ENCODE data around the gene PIEZO2.

The PIEZO2 gene

DNA sequence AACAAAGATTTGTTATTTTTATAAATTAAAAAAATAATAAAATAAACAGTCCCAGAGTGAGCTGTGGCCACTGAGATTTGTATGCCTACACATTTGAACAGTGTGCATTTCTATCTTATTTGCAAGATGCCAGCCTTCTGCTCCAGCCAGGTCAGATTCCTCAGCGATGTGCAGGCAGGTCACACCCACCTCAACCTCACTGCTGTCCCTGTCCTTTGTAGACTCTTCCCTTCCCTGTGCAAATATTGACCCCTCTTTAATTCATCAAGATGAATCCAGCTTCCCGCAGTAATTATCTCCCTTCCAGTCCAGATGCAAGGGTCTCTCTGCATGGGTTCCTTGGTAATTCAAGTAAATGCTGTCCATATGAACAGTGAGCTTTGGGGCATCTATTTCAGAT, 256.2 kb downstream of the PIEZO2 start:
- Histone ChIP-seq H3K36me3 (ENCODE audit: control insufficient read depth, insufficient read depth, low read length) (no peaks in the 10 kb centered on the region), H3K4me1 (ENCODE audit: control insufficient read depth, insufficient read depth, low read length) (no peaks in the 10 kb centered on the region), H3K27me3 (ENCODE audit: control insufficient read depth, insufficient read depth, low read length) (no peaks in the 10 kb centered on the region), H3K4me3 (ENCODE audit: low read length) (no peak overlapping the region), H3K27ac (ENCODE audit: low read length) (no peak overlapping the region), H3K9me3 (ENCODE audit: control insufficient read depth, insufficient read depth, low read length) (no peaks in the 10 kb centered on the region)
- WGBS (ENCODE audit: insufficient coverage, insufficient read length), result no CpG with 5 or more reads among the region's 2 CpGs
- no peak for DNase-seq (ENCODE audit: low read depth, low spot score)

DNA sequence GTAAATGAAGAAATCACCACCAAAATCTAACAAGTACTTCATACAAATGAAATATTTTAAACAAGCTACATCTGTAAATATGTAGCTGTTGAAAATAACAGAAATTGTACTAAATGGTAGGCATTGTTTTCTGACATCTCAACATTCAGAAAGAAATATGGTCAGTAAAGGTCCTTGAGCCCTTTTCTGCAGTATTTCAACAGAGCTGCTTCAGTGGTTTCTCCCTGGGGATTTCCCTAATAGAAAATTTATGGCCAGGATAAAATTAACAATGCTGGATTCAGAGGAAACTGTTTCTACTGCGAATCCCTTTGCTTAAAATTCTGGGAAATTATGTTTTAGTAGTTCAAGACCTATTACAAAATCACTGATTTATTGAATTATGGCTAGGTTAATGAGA, 256.6 kb downstream of the PIEZO2 start:
- no peaks in the 10 kb centered on the region for H3K9me3 ChIP-seq (ENCODE audit: control insufficient read depth, insufficient read depth, low read length)
- no peak overlapping the region for H3K27ac ChIP-seq (ENCODE audit: low read length)
- H3K27me3 ChIP-seq (ENCODE audit: control insufficient read depth, insufficient read depth, low read length), result no peaks in the 10 kb centered on the region
- DNase-seq (ENCODE audit: low read depth, low spot score), result no peak
- no peaks in the 10 kb centered on the region for H3K36me3 ChIP-seq (ENCODE audit: control insufficient read depth, insufficient read depth, low read length)
- no peaks in the 10 kb centered on the region for H3K4me1 ChIP-seq (ENCODE audit: control insufficient read depth, insufficient read depth, low read length)
- H3K4me3 ChIP-seq (ENCODE audit: low read length), result no peak overlapping the region
- no CpG with 5 or more reads among the region's 1 CpG for WGBS (ENCODE audit: insufficient coverage, insufficient read length)

GRCh38 chr18:10890022-10890421, 259.3 kb downstream of the PIEZO2 start:
- Histone ChIP-seq H3K9me3 (ENCODE audit: control insufficient read depth, insufficient read depth, low read length) (no peaks in the 10 kb centered on the region), H3K27me3 (ENCODE audit: control insufficient read depth, insufficient read depth, low read length) (no peaks in the 10 kb centered on the region), H3K27ac (ENCODE audit: low read length) (no peak overlapping the region), H3K4me1 (ENCODE audit: control insufficient read depth, insufficient read depth, low read length) (no peaks in the 10 kb centered on the region), H3K4me3 (ENCODE audit: low read length) (no peak overlapping the region), H3K36me3 (ENCODE audit: control insufficient read depth, insufficient read depth, low read length) (no peaks in the 10 kb centered on the region)
- DNase-seq (ENCODE audit: low read depth, low spot score), result no peak
- no CpG with 5 or more reads among the region's 1 CpG for WGBS (ENCODE audit: insufficient coverage, insufficient read length)

DNA sequence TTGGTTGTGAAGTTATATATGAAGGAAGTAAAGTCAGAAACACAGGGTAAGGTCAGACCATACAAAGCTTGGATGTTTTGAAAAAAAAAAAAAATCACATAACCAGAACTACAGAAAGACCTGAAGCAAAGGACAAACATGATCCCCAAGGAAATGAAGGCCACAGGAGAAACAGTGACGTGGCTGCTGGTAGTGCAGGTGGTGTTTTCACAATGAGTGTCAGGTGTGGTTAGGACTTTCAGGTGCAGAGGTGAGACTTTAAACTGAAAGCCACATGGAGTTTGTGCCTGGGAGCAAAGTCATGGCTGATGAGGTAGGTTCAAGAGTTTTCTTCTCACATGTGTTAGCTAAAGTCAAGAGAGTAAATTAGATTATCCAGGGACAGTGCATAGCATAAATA, 270.7 kb downstream of the PIEZO2 start:
- H3K27ac ChIP-seq (ENCODE audit: low read length), result no peak overlapping the region
- DNase-seq (ENCODE audit: low read depth, low spot score), result no peak
- H3K9me3 ChIP-seq (ENCODE audit: control insufficient read depth, insufficient read depth, low read length), result no peaks in the 10 kb centered on the region
- no CpG with 5 or more reads among the region's 1 CpG for WGBS (ENCODE audit: insufficient coverage, insufficient read length)
- no peaks in the 10 kb centered on the region for H3K4me1 ChIP-seq (ENCODE audit: control insufficient read depth, insufficient read depth, low read length)
- no peaks in the 10 kb centered on the region for H3K27me3 ChIP-seq (ENCODE audit: control insufficient read depth, insufficient read depth, low read length)
- H3K4me3 ChIP-seq (ENCODE audit: low read length), result no peak overlapping the region
- no peaks in the 10 kb centered on the region for H3K36me3 ChIP-seq (ENCODE audit: control insufficient read depth, insufficient read depth, low read length)

DNA sequence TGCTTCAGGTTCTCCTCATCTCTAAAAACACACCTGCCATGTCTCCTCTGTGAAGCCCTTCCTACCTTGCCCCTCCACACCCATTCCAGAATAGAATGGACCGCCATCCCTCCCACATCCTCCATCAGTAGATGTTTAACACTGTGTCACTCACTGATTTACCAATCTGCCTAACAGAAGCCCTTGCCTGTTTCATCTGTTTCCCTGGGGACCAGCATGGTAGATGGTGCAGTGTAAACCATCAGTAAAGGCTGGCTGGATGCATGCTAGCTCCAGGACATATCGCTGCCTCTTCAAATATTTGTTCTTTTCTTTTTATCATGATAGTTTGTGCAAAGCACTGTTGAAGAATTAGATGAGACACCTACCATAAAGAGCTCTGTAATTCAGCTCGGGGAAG, 271.4 kb downstream of the PIEZO2 start:
- Histone ChIP-seq H3K4me3 (ENCODE audit: low read length) (no peak overlapping the region), H3K9me3 (ENCODE audit: control insufficient read depth, insufficient read depth, low read length) (no peaks in the 10 kb centered on the region)
- no CpG with 5 or more reads among the region's 3 CpGs for WGBS (ENCODE audit: insufficient coverage, insufficient read length)

GRCh38 chr18:10875811-10876210, 273.6 kb downstream of the PIEZO2 start:
- H3K27me3 ChIP-seq (ENCODE audit: control insufficient read depth, insufficient read depth, low read length), result no peaks in the 10 kb centered on the region
- no peak overlapping the region for H3K4me3 ChIP-seq (ENCODE audit: low read length)
- H3K4me1 ChIP-seq (ENCODE audit: control insufficient read depth, insufficient read depth, low read length), result no peaks in the 10 kb centered on the region
- H3K9me3 ChIP-seq (ENCODE audit: control insufficient read depth, insufficient read depth, low read length), result no peaks in the 10 kb centered on the region
- no CpG with 5 or more reads among the region's 2 CpGs for WGBS (ENCODE audit: insufficient coverage, insufficient read length)
- H3K36me3 ChIP-seq (ENCODE audit: control insufficient read depth, insufficient read depth, low read length), result no peaks in the 10 kb centered on the region
- no peak for DNase-seq (ENCODE audit: low read depth, low spot score)
- no peak overlapping the region for H3K27ac ChIP-seq (ENCODE audit: low read length)

More for the DNA sequence above, 271.4 kb downstream of the PIEZO2 start:
- Histone ChIP-seq H3K4me1 (ENCODE audit: control insufficient read depth, insufficient read depth, low read length) (no peaks in the 10 kb centered on the region), H3K27me3 (ENCODE audit: control insufficient read depth, insufficient read depth, low read length) (no peaks in the 10 kb centered on the region), H3K36me3 (ENCODE audit: control insufficient read depth, insufficient read depth, low read length) (no peaks in the 10 kb centered on the region), H3K27ac (ENCODE audit: low read length) (no peak overlapping the region)
- DNase-seq (ENCODE audit: low read depth, low spot score), result no peak

DNA sequence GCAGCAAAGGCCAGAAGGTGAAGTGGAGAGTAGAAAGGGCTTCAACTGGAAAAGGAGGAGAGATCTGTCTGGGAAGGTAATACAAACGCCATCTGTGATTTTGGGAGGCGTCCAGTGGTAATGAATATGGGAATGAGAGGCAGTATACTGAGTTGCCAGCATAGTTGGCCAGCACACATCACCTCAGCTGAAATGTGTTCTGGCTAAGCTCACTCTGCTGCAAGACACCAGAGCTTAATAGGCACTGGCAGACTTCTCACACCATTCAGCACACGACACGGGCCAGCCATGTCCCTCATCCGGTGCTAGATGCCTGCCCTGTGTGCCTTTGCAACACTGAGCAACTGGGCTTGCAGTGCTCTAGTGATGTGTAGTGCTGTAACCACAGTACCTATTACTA, 277.1 kb downstream of the PIEZO2 start:
- no peak for DNase-seq (ENCODE audit: low read depth, low spot score)
- Histone ChIP-seq H3K27me3 (ENCODE audit: control insufficient read depth, insufficient read depth, low read length) (no peaks in the 10 kb centered on the region), H3K36me3 (ENCODE audit: control insufficient read depth, insufficient read depth, low read length) (no peaks in the 10 kb centered on the region), H3K9me3 (ENCODE audit: control insufficient read depth, insufficient read depth, low read length) (no peaks in the 10 kb centered on the region), H3K27ac (ENCODE audit: low read length) (no peak overlapping the region), H3K4me3 (ENCODE audit: low read length) (no peak overlapping the region), H3K4me1 (ENCODE audit: control insufficient read depth, insufficient read depth, low read length) (no peaks in the 10 kb centered on the region)
- WGBS (ENCODE audit: insufficient coverage, insufficient read length), result no CpG with 5 or more reads among the region's 5 CpGs

DNA sequence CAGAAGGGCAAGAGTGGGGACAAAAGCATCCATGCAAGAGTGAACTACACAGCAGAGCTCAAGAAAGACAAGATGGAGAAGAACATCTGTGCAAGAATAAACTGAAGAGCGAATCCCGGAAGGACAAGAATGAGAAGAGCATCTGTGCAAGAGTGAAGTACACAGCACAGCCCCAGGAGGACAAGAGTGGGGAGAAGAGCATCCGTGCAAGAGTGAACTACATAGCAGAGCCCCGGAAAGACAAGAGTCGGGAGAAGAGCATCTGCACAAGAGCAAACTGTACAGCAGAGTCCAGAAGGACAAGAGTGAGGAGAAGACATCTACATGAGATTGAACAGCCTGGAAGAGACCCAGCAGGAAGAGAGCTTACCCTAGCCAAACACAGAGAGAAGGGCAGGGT, 284.6 kb downstream of the PIEZO2 start:
- no peak for DNase-seq (ENCODE audit: low read depth, low spot score)
- Histone ChIP-seq H3K27me3 (ENCODE audit: control insufficient read depth, insufficient read depth, low read length) (no peaks in the 10 kb centered on the region), H3K4me1 (ENCODE audit: control insufficient read depth, insufficient read depth, low read length) (no peaks in the 10 kb centered on the region), H3K27ac (ENCODE audit: low read length) (no peak overlapping the region), H3K36me3 (ENCODE audit: control insufficient read depth, insufficient read depth, low read length) (no peaks in the 10 kb centered on the region), H3K4me3 (ENCODE audit: low read length) (no peak overlapping the region), H3K9me3 (ENCODE audit: control insufficient read depth, insufficient read depth, low read length) (no peaks in the 10 kb centered on the region)
- no CpG with 5 or more reads among the region's 5 CpGs for WGBS (ENCODE audit: insufficient coverage, insufficient read length)

DNA sequence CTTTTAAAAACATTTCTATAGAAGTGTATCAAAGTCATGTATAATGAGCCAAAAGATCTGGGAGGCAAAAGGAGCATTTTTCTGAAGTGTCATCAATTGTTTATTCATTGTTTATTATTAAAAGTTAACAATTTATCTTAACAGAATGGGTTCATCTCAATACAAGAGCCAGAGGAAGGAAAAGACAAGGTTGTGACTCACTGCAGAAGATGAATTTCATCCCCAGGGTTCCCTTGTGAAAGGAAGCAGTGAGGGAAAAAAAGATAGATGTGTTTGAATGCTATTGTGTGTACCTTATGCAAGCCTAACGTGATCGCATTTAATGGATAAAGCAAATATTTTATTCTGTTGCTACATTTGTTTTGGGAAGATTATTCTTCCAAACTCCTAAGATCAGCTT, 286.3 kb downstream of the PIEZO2 start:
- WGBS (ENCODE audit: insufficient coverage, insufficient read length), result no CpG with 5 or more reads among the region's 2 CpGs
- Histone ChIP-seq H3K4me3 (ENCODE audit: low read length) (no peak overlapping the region), H3K9me3 (ENCODE audit: control insufficient read depth, insufficient read depth, low read length) (no peaks in the 10 kb centered on the region), H3K4me1 (ENCODE audit: control insufficient read depth, insufficient read depth, low read length) (no peaks in the 10 kb centered on the region), H3K27ac (ENCODE audit: low read length) (no peak overlapping the region), H3K27me3 (ENCODE audit: control insufficient read depth, insufficient read depth, low read length) (no peaks in the 10 kb centered on the region), H3K36me3 (ENCODE audit: control insufficient read depth, insufficient read depth, low read length) (no peaks in the 10 kb centered on the region)
- DNase-seq (ENCODE audit: low read depth, low spot score), result no peak

DNA sequence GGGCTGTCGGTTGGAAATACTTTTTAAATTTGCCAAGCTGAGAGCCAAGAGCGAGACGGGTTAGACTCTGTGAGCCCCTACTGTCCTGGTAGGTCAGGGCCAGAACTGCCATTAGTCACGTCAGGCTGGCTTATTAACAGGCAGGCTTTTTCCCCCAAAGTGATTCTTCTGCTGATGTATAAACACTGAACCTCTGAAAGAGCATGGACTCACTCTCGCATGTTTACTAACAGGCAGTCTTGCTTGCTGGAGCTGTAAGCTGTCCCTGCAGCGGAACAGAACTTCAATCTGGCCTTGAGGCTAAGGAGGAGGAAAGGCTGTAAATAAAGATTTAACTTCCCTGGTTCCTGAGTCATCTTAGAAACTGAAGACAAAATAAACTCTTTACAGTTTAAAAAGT, 288.4 kb downstream of the PIEZO2 start:
- Histone ChIP-seq H3K4me1 (ENCODE audit: control insufficient read depth, insufficient read depth, low read length) (no peaks in the 10 kb centered on the region), H3K9me3 (ENCODE audit: control insufficient read depth, insufficient read depth, low read length) (no peaks in the 10 kb centered on the region), H3K27ac (ENCODE audit: low read length) (no peak overlapping the region), H3K27me3 (ENCODE audit: control insufficient read depth, insufficient read depth, low read length) (no peaks in the 10 kb centered on the region), H3K36me3 (ENCODE audit: control insufficient read depth, insufficient read depth, low read length) (no peaks in the 10 kb centered on the region), H3K4me3 (ENCODE audit: low read length) (no peak overlapping the region)
- WGBS (ENCODE audit: insufficient coverage, insufficient read length), result no CpG with 5 or more reads among the region's 6 CpGs
- DNase-seq (ENCODE audit: low read depth, low spot score), result no peak

DNA sequence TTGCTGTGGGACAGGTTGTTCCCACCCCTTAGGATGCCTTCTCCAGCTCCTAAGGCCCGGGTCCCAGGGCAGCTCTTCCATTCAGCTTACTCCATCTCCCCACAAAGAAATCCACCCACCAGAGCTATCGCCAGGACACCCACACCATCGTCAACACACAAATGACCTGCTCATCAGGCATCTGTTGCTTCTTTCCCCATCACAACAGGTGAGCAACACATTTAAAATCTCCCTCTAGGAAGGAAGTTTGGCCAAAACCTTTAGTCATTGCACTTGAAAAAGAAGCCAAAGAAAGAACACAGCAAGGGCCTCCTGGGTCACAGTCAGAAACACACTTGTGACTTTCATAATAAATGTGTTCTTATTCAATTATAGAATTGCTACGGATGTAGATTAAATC, 289.0 kb downstream of the PIEZO2 start:
- Histone ChIP-seq H3K4me3 (ENCODE audit: low read length) (no peak overlapping the region), H3K27ac (ENCODE audit: low read length) (no peak overlapping the region), H3K36me3 (ENCODE audit: control insufficient read depth, insufficient read depth, low read length) (no peaks in the 10 kb centered on the region), H3K9me3 (ENCODE audit: control insufficient read depth, insufficient read depth, low read length) (no peaks in the 10 kb centered on the region), H3K27me3 (ENCODE audit: control insufficient read depth, insufficient read depth, low read length) (no peaks in the 10 kb centered on the region), H3K4me1 (ENCODE audit: control insufficient read depth, insufficient read depth, low read length) (no peaks in the 10 kb centered on the region)
- DNase-seq (ENCODE audit: low read depth, low spot score), result no peak
- WGBS (ENCODE audit: insufficient coverage, insufficient read length), result no CpG with 5 or more reads among the region's 4 CpGs

Measured in iPS DF 6.9 (cell line).